T-cell (primary cell): ENCODE data around the gene POU2AF1. TPM values are rescaled to one million over a fixed set of nuclear protein-coding genes. Genes with fewer than 3 reads are reported as not detected.

ENCODE experiments used
- ATAC-seq, 4 experiments: fragments of 200-7000 bp in 3 of 4; fragments of 150-1000 bp in 1 of 4; cut with Tn5 transposase; replicated peaks in 1 of 4; 1 replicate in 3 of 4; 2 replicates in 1 of 4; pipeline ENCODE4 v1.10.0; 2021; ENCODE audit warnings: moderate library complexity in 3 of 4, mild to moderate bottlenecking in 2 of 4, moderate number of reproducible peaks in 1 of 4
- CTCF ChIA-PET, 2 donors: fragments of 300-600 bp; sonication (Branson Sonifier 250); formaldehyde crosslinking; loops; one replicate each; lab custom pipeline; 2022; ENCODE audit warnings: antibody characterized with exemption in 2 of 2; lab: Charles Lee
- POLR2A ChIA-PET, 2 donors: fragments of 300-600 bp; sonication (Branson Sonifier 250); formaldehyde crosslinking; loops; one replicate each; lab custom pipeline; 2022; ENCODE audit warnings: antibody characterized with exemption in 2 of 2; lab: Charles Lee
- DNase-seq, 35 experiments: peaks; one replicate each; pipeline versions ENCODE4 v3.0.0 to v3.0.0-alpha.2; 2013 to 2023
- H3K27ac ChIP-seq: one replicate; pipeline ENCODE4 v1.5.1; 2013; ENCODE audit warnings: low read length
- H3K27me3 ChIP-seq, 2 experiments: replicated peaks in 1 of 2; 1 replicate in 1 of 2; 2 replicates in 1 of 2; pipeline versions ENCODE4 v1.6.1 to v1.7.0; 2013; ENCODE audit warnings: low read length in 1 of 2, mixed read lengths in 1 of 2; ENCODE audit not compliant: control insufficient read depth in 2 of 2, insufficient read depth in 2 of 2; ENCODE audit errors: extremely low read depth in 1 of 2
- H3K36me3 ChIP-seq, 2 donors: 1 replicate in 1 of 2; 2 replicates in 1 of 2; pipeline versions ENCODE4 v1.6.1 to v1.7.0; 2013; ENCODE audit warnings: low read length in 1 of 2; ENCODE audit not compliant: control insufficient read depth in 2 of 2, insufficient read depth in 1 of 2; ENCODE audit errors: extremely low read depth in 1 of 2
- H3K4me1 ChIP-seq, 2 experiments: 1 replicate in 1 of 2; 2 replicates in 1 of 2; pipeline versions ENCODE4 v1.6.1 to v1.7.0; 2013; ENCODE audit warnings: low read length in 2 of 2, mixed read lengths in 1 of 2; ENCODE audit not compliant: insufficient read depth in 2 of 2, control insufficient read depth in 1 of 2; ENCODE audit errors: extremely low read depth in 1 of 2
- H3K4me3 ChIP-seq, 2 donors: 1 replicate in 1 of 2; 2 replicates in 1 of 2; pipeline versions ENCODE4 v1.5.1 to v1.7.0; 2013; ENCODE audit warnings: mild to moderate bottlenecking in 2 of 2, low read length in 1 of 2, moderate library complexity in 1 of 2; ENCODE audit not compliant: control insufficient read depth in 1 of 2; ENCODE audit errors: extremely low read depth in 1 of 2
- H3K9me3 ChIP-seq: 2 replicates; pipeline ENCODE4 v1.7.0; 2013
- H3K27ac Mint-ChIP-seq, 2 donors: one replicate each; pipeline ENCODE4 v1.8.0; 2020 to 2021; ENCODE audit warnings: mild to moderate bottlenecking in 2 of 2, mixed read lengths in 2 of 2
- H3K27me3 Mint-ChIP-seq, 2 donors: one replicate each; pipeline ENCODE4 v1.8.0; 2021 to 2022; ENCODE audit warnings: mixed read lengths in 2 of 2
- H3K36me3 Mint-ChIP-seq: one replicate; pipeline ENCODE4 v1.8.0; 2021; ENCODE audit warnings: mixed read lengths
- H3K4me1 Mint-ChIP-seq, 3 donors: one replicate each; pipeline ENCODE4 v1.8.0; 2020 to 2022; ENCODE audit warnings: mixed read lengths in 3 of 3, mild to moderate bottlenecking in 1 of 3
- H3K4me3 Mint-ChIP-seq, 3 donors: one replicate each; pipeline ENCODE4 v1.8.0; 2020 to 2022; ENCODE audit warnings: mild to moderate bottlenecking in 3 of 3, mixed read lengths in 3 of 3, moderate library complexity in 3 of 3
- H3K9me3 Mint-ChIP-seq, 3 donors: one replicate each; pipeline ENCODE4 v1.8.0; 2020 to 2022; ENCODE audit warnings: mixed read lengths in 3 of 3
- WGBS: methylation state at CpG from one replicate; pipeline ENCODE4 v1.1.5; 2013; ENCODE audit warnings: missing lambda C conversion rate; ENCODE audit not compliant: insufficient coverage; 5-methylcytosine and 5-hydroxymethylcytosine counted together
- total RNA-seq, 35 experiments: library from RNA in 6 of 35; stranded (reverse) in 6 of 35; fragments of 120-200 nt in 1 of 35; gene quantifications; one replicate each; pipeline versions ENCODE4 v1.2.1 to v1.2.4 and lab custom pipeline; 2013 to 2026

The POU2AF1 gene, protein sequence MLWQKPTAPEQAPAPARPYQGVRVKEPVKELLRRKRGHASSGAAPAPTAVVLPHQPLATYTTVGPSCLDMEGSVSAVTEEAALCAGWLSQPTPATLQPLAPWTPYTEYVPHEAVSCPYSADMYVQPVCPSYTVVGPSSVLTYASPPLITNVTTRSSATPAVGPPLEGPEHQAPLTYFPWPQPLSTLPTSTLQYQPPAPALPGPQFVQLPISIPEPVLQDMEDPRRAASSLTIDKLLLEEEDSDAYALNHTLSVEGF
- total RNA-seq: 1 to 10 TPM; 3.4 to 9.3 (median 4.3) TPM
- 3.4 TPM for total RNA-seq (2013)
- total RNA-seq (lab: John Stamatoyannopoulos, UW): 0.70 to 59.3 (median 2.6) reads per million in 29 experiments

DNA sequence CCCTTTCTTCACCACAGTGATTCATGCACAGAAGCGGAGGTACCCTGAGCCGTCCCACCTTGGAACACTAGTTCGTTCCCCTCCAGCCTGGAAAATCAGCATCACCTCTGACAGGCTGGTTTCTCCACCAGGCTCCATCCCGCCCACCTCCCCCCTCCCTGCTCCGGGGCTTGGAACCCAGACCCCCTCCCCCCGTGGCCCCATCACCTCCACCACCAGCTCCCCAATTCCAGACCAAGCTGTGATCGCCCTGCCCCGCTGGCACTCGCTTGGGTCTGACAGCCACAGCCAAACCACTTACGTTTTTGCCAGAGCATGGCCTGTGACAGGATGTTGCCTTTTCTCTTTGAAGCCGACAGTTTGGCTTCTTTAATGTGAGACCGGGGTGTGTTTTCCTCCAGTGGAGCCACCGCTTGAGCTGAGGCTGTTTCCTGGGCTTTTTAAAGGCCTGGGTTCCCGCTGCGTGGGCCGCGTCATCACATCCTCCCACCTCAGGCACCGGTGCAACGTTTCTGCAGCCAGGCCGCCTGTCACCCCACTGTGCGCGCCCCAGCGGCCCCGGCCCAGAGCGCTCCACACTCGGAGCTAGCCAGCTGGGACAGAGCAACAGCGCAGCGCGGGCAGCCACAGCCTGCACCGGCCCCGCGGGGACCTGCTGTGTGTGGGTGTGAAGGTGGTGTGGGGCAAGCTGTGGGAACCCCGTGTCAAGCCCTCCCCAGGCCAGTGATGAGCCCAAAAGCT lies at the start of gene POU2AF1:
Gene POU2AF1, minus strand, starts transcription at position 415 of the 741 bp plus-strand sequence. Its CDS starts 98 bp downstream, at position 317.
- H3K27me3 Mint-ChIP-seq: no peaks in the 10 kb centered on the region
- ChIA-PET POLR2A (no interaction called here), CTCF (interaction anchor here (0.6 to 1.6 kb wide), 4 partner anchors 21 to 68 kb away, joined by 3 read pairs; no protein-coding TSS in a partner anchor)
- H3K36me3 ChIP-seq: no peaks in the 10 kb centered on the region
- no peaks in the 10 kb centered on the region for H3K9me3 ChIP-seq
- H3K4me1 ChIP-seq: peaks cover 11 to 28% of the 10 kb centered on the region in 2 experiments
- no peaks in the 10 kb centered on the region for H3K9me3 Mint-ChIP-seq
- DNase-seq: peak; percentile 51 to 84 (median 71)
- H3K27me3 ChIP-seq: no peaks in the 10 kb centered on the region
- 5% methylated on average over 25 of the region's 33 CpGs for WGBS
- H3K4me3 Mint-ChIP-seq: peak within 1 kb of the TSS; percentile 73 to 82 (median 75)
- no peaks in the 10 kb centered on the region for H3K36me3 Mint-ChIP-seq
- peak within 1 kb of the TSS; percentile 60 for H3K27ac ChIP-seq
- peaks cover 22 to 39% (median 34%) of the 10 kb centered on the region in 3 donors for H3K4me1 Mint-ChIP-seq
- peak within 1 kb of the TSS; percentile 87 to 94 for H3K27ac Mint-ChIP-seq
- peak; percentile 87 to 95 (median 94) for ATAC-seq
- H3K4me3 ChIP-seq: peak within 1 kb of the TSS; percentile 44 to 54

DNA sequence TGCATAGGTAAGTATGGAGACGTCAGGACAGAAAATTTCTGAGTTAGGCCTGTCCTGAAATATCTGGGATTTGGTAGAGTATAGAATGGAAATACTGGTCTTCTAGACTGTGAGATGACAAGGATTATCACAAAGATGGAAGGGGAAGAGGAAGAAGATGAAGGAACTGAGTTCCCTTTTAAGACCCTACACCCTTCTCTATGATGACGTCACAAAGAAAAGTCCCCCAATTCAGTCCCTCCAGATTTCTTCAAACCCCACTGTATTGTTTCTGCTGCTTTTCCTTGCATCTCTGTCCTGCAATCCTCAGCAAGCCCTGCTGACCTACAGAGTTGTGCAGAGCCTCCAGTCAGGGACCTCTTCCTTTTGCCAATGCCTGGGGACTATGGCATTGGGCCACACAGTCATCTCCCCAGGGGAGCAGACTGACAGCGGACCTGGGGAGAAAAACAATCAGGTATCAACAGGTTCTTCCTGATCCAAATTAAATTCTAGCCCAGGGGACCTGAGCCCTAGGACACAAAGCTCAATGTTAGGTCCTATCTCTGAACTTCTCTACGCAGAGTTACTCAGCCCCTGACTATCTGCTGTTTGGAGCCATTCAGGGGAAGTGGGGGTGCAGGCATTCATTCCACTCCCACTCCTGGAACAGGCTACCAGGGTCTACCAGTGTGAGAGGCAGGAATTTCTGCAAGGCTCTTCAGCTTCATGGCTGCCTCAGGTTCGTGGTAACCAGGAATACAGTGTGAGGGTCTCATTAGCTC lies 49.2 kb upstream of the POU2AF1 start:
- no peaks in the 10 kb centered on the region for H3K27me3 ChIP-seq
- H3K9me3 Mint-ChIP-seq: no peaks in the 10 kb centered on the region
- POLR2A ChIA-PET: interaction anchor here in 1 of 2 donors (1.0 kb wide), 1 partner anchor 21 kb away, joined by 3 read pairs; no protein-coding TSS in a partner anchor
- H3K4me1 ChIP-seq: no peaks in the 10 kb centered on the region
- H3K36me3 Mint-ChIP-seq: no peaks in the 10 kb centered on the region
- H3K4me3 Mint-ChIP-seq: no peak overlapping the region
- no peak for ATAC-seq
- WGBS: 97% methylated on average over 5 of the region's 5 CpGs
- H3K27ac Mint-ChIP-seq: no peak overlapping the region
- no peak overlapping the region for H3K27ac ChIP-seq
- no peaks in the 10 kb centered on the region for H3K36me3 ChIP-seq
- CTCF ChIA-PET: interaction anchor here (0.7 to 1.9 kb wide), 12 partner anchors 9 to 1711 kb away, joined by 3 to 10 read pairs (median 4); partner anchors contain the start of gene POU2AF1 (in 1 of the 2)
- peaks cover 3 to 5% of the 10 kb centered on the region in 2 donors for H3K27me3 Mint-ChIP-seq
- H3K9me3 ChIP-seq: no peaks in the 10 kb centered on the region
- DNase-seq: no peak
- no peaks in the 10 kb centered on the region for H3K4me1 Mint-ChIP-seq
- no peak overlapping the region for H3K4me3 ChIP-seq

DNA sequence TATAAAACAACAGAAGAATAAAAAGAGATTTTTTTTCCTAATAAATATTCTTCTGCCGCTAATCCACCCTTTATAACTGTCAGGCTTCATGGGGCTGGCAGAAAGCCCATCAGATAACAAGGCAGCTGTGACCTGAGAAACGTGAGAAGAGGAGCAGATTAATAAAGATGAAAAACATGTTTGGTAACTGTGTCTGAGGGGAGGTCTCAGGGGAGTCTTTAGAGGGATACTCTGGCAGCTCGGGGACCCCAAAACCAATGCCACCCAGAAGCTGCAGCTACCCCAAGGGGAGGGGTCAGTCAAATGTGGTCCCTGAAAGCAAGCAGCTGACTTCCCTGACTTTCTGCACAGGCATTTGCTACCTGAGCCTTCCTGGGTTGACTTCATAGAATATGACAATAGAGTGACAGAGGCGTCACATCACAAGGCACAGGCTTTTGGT lies 48.4 kb upstream of the POU2AF1 start:
- ChIA-PET POLR2A (no interaction called here), CTCF (interaction anchor here in 1 of 2 donors (0.8 to 1.0 kb wide), 2 partner anchors 50 to 144 kb away, joined by 3 to 5 read pairs; no protein-coding TSS in a partner anchor)
- Histone ChIP-seq H3K9me3 (no peaks in the 10 kb centered on the region), H3K36me3 (no peaks in the 10 kb centered on the region), H3K4me3 (no peak overlapping the region), H3K4me1 (no peaks in the 10 kb centered on the region), H3K27ac (no peak overlapping the region), H3K27me3 (no peaks in the 10 kb centered on the region)
- DNase-seq: no peak
- Mint-ChIP-seq H3K4me3 (no peak overlapping the region), H3K9me3 (no peaks in the 10 kb centered on the region), H3K36me3 (no peaks in the 10 kb centered on the region), H3K4me1 (peaks cover 0 to 2% (median 1%) of the 10 kb centered on the region in 3 donors), H3K27me3 (peaks cover 3 to 5% of the 10 kb centered on the region in 2 donors), H3K27ac (no peak overlapping the region)
- 21% methylated on average over 2 of the region's 4 CpGs for WGBS
- no peak for ATAC-seq

DNA sequence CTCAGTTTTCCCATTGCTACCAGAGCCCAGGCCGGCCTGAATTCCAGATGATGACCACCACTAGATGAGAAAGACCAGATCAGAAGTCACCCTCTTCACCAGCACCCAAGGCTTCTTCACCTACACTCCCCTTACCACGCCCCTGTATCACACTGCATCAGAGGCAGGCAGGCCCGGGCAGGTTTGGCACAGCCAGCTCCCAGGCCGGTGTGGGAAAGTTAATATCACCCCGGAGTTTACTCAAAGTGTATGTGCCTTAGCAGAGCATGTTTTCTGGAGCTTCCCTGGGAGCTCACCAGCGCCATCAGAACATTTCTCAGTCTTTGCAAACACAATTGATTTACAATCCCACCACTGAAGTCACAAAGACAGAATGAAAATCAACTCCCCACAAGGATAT lies 47.5 kb upstream of the POU2AF1 start:
- POLR2A ChIA-PET: no interaction called here
- H3K36me3 Mint-ChIP-seq: no peaks in the 10 kb centered on the region
- H3K4me1 Mint-ChIP-seq: peaks cover 0 to 2% (median 1%) of the 10 kb centered on the region in 3 donors
- 84% methylated on average over 4 of the region's 6 CpGs for WGBS
- no peaks in the 10 kb centered on the region for H3K27me3 ChIP-seq
- no peak overlapping the region for H3K27ac ChIP-seq
- ATAC-seq: no peak
- H3K4me1 ChIP-seq: no peaks in the 10 kb centered on the region
- no peaks in the 10 kb centered on the region for H3K36me3 ChIP-seq
- H3K27me3 Mint-ChIP-seq: peaks cover 1 to 2% of the 10 kb centered on the region in 2 donors
- no peaks in the 10 kb centered on the region for H3K9me3 ChIP-seq
- H3K4me3 Mint-ChIP-seq: no peak overlapping the region
- CTCF ChIA-PET: interaction anchor here in 1 of 2 donors (0.6 to 0.9 kb wide), 2 partner anchors 8 to 144 kb away, joined by 3 to 4 read pairs; no protein-coding TSS in a partner anchor
- H3K4me3 ChIP-seq: no peak overlapping the region
- H3K9me3 Mint-ChIP-seq: no peaks in the 10 kb centered on the region
- no peak for DNase-seq
- H3K27ac Mint-ChIP-seq: no peak overlapping the region

DNA sequence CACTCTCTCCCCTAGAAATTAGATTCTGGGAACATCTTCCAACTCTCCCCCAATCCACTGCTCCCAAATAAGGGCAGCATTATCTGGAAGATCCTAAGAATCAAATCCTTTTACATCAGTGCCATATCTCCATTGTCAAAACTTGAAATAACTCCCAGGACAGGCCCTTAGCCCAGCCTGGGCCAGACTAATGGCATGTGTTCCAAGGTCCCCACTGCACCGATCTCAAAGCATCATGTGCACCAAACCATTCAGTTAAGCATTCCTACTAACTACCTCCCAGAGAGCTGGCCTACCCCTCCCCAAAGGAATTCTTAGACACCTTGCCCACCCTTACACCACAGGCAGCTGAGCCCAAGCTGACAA lies 44.2 kb upstream of the POU2AF1 start:
- Mint-ChIP-seq H3K4me1 (peaks cover 3 to 8% (median 8%) of the 10 kb centered on the region in 3 donors), H3K27ac (no peak overlapping the region), H3K36me3 (no peaks in the 10 kb centered on the region), H3K4me3 (no peak overlapping the region), H3K27me3 (no peaks in the 10 kb centered on the region), H3K9me3 (no peaks in the 10 kb centered on the region)
- Histone ChIP-seq H3K4me3 (no peak overlapping the region), H3K36me3 (no peaks in the 10 kb centered on the region), H3K27me3 (no peaks in the 10 kb centered on the region), H3K27ac (no peak overlapping the region), H3K9me3 (no peaks in the 10 kb centered on the region), H3K4me1 (peaks cover 0 to 5% of the 10 kb centered on the region in 2 experiments)
- ChIA-PET POLR2A (no interaction called here), CTCF (interaction anchor here (0.9 to 5.0 kb wide), 4 partner anchors 42 to 141 kb away, joined by 3 to 24 read pairs (median 9); no protein-coding TSS in a partner anchor)
- ATAC-seq: peak in 1 of 4 experiments; percentile 26
- WGBS: 100% methylated on average over 1 of the region's 1 CpG
- no peak for DNase-seq
